Vagina (tissue), 2 donors: Measurements from ENCODE around the gene CARD18. TPM values are rescaled to one million over a fixed set of nuclear protein-coding genes. Genes with fewer than 3 reads are reported as not detected.

Source experiments
- DNase-seq, 2 donors: peaks; one replicate each; pipeline ENCODE4 v3.0.0-alpha.2; 2017; ENCODE audit errors: extremely low spot score in 2 of 2
- H3K27ac ChIP-seq: fragments of 200-600 bp; sonication (generic); one replicate; pipeline ENCODE4 v1.5.1; 2019
- H3K27me3 ChIP-seq: fragments of 200-600 bp; sonication (generic); one replicate; pipeline ENCODE4 v1.5.1; 2019
- H3K36me3 ChIP-seq, 2 donors: fragments of 200-600 bp; sonication (generic); one replicate each; pipeline ENCODE4 v1.5.1; 2017 to 2019
- H3K4me1 ChIP-seq: fragments of 200-600 bp; sonication (generic); one replicate; pipeline ENCODE4 v1.5.1; 2019
- H3K4me3 ChIP-seq, 2 donors: fragments of 200-600 bp; sonication (generic); 1 replicate in 1 of 2; 2 replicates in 1 of 2; pipeline ENCODE4 v1.5.1; 2016 to 2019
- H3K9me3 ChIP-seq: fragments of 200-600 bp; sonication (generic); one replicate; pipeline ENCODE4 v1.5.1; 2019
- CTCF ChIP-seq, 3 experiments: fragments of 450-650 bp in 2 of 3; fragments of 200-600 bp in 1 of 3; sonication (generic) in 1 of 3; IDR thresholded peaks; one replicate each; pipeline ENCODE4 v1.5.1; 2017 to 2019; ENCODE audit warnings: antibody characterized with exemption in 3 of 3, mild to moderate bottlenecking in 2 of 3, moderate library complexity in 2 of 3
- POLR2A ChIP-seq, 2 donors: fragments of 450-650 bp; IDR thresholded peaks; one replicate each; pipeline ENCODE4 v1.6.1; 2017; ENCODE audit warnings: antibody characterized with exemption in 2 of 2, mild to moderate bottlenecking in 2 of 2, moderate library complexity in 2 of 2
- POLR2AphosphoS5 ChIP-seq, 2 donors: sonication (generic); formaldehyde crosslinking; IDR thresholded peaks; one replicate each; pipeline ENCODE4 v1.9.0; 2017; ENCODE audit warnings: antibody characterized with exemption in 2 of 2, mild to moderate bottlenecking in 2 of 2, low read depth in 1 of 2; ENCODE audit not compliant: insufficient read depth in 1 of 2
- intact Hi-C: fragments of 100-400 bp; cut with DNase I; formaldehyde crosslinking; loops from one replicate; pipeline ENCODE4 v1.15.1; 2023
- total RNA-seq: library from RNA; depleted of rRNA; stranded (reverse); fragments of >200 nt; gene quantifications from one replicate; pipeline ENCODE4 v1.2.3, GENCODE V29; 2016

Gene CARD18
- total RNA-seq, 1 donor from 2014 or later: not detected

GRCh38 chr11:105179542-105180278, 40.1 kb upstream of the CARD18 start:
- H3K4me3 ChIP-seq: no peak overlapping the region
- no peaks in the 10 kb centered on the region for H3K36me3 ChIP-seq
- H3K9me3 ChIP-seq: no peaks in the 10 kb centered on the region
- TF ChIP-seq CTCF (IDR thresholded peaks at IDR 0.05): no peak
- no peak for TF ChIP-seq POLR2A (IDR thresholded peaks at IDR 0.05)
- TF ChIP-seq POLR2AphosphoS5 (IDR thresholded peaks at IDR 0.05; ENCODE audit: insufficient read depth in 1 of 2, low read depth in 1 of 2): no peak
- no peaks in the 10 kb centered on the region for H3K27me3 ChIP-seq
- no peak overlapping the region for H3K27ac ChIP-seq
- intact Hi-C loops: no loop called here
- no peak for DNase-seq
- H3K4me1 ChIP-seq: no peaks in the 10 kb centered on the region

GRCh38 chr11:105177658-105178057, 38.1 kb upstream of the CARD18 start:
- Histone ChIP-seq H3K27me3 (no peaks in the 10 kb centered on the region), H3K4me1 (no peaks in the 10 kb centered on the region), H3K36me3 (no peaks in the 10 kb centered on the region), H3K4me3 (no peak overlapping the region), H3K27ac (no peak overlapping the region), H3K9me3 (no peaks in the 10 kb centered on the region)
- DNase-seq: no peak
- intact Hi-C loops: no loop called here
- TF ChIP-seq POLR2A (IDR thresholded peaks at IDR 0.05): no peak
- TF ChIP-seq POLR2AphosphoS5 (IDR thresholded peaks at IDR 0.05; ENCODE audit: insufficient read depth in 1 of 2, low read depth in 1 of 2): no peak
- TF ChIP-seq CTCF (IDR thresholded peaks at IDR 0.05): no peak

GRCh38 chr11:105168457-105168856, 28.9 kb upstream of the CARD18 start:
- Histone ChIP-seq H3K36me3 (no peaks in the 10 kb centered on the region), H3K27me3 (no peaks in the 10 kb centered on the region), H3K9me3 (no peaks in the 10 kb centered on the region), H3K4me1 (no peaks in the 10 kb centered on the region), H3K27ac (no peak overlapping the region), H3K4me3 (no peak overlapping the region)
- no peak for TF ChIP-seq CTCF (IDR thresholded peaks at IDR 0.05)
- no peak for TF ChIP-seq POLR2A (IDR thresholded peaks at IDR 0.05)
- TF ChIP-seq POLR2AphosphoS5 (IDR thresholded peaks at IDR 0.05; ENCODE audit: insufficient read depth in 1 of 2, low read depth in 1 of 2): no peak
- DNase-seq: no peak
- intact Hi-C loops: no loop called here

- intact Hi-C loops: no loop called here
- Histone ChIP-seq H3K4me3 (no peak overlapping the region), H3K27me3 (no peaks in the 10 kb centered on the region), H3K36me3 (no peaks in the 10 kb centered on the region), H3K4me1 (no peaks in the 10 kb centered on the region), H3K27ac (no peak overlapping the region), H3K9me3 (no peaks in the 10 kb centered on the region)
- no peak for DNase-seq
- TF ChIP-seq POLR2A (IDR thresholded peaks at IDR 0.05) (no peak), CTCF (IDR thresholded peaks at IDR 0.05) (no peak), POLR2AphosphoS5 (IDR thresholded peaks at IDR 0.05; ENCODE audit: insufficient read depth in 1 of 2, low read depth in 1 of 2) (no peak)
Measured at GRCh38 chr11:105167244-105167643, 27.7 kb upstream of the CARD18 start.

GRCh38 chr11:105164208-105164607, 24.6 kb upstream of the CARD18 start:
- Histone ChIP-seq H3K36me3 (no peaks in the 10 kb centered on the region), H3K4me1 (no peaks in the 10 kb centered on the region)

More at GRCh38 chr11:105164208-105164607, 24.6 kb upstream of the CARD18 start:
- Histone ChIP-seq H3K9me3 (no peaks in the 10 kb centered on the region), H3K4me3 (no peak overlapping the region), H3K27ac (no peak overlapping the region), H3K27me3 (no peaks in the 10 kb centered on the region)
- intact Hi-C loops: no loop called here
- DNase-seq: no peak
- no peak for TF ChIP-seq CTCF (IDR thresholded peaks at IDR 0.05)
- no peak for TF ChIP-seq POLR2AphosphoS5 (IDR thresholded peaks at IDR 0.05; ENCODE audit: insufficient read depth in 1 of 2, low read depth in 1 of 2)
- TF ChIP-seq POLR2A (IDR thresholded peaks at IDR 0.05): no peak
